Keratinocyte (primary cell): Measurements from ENCODE around the gene MOB4. TPM values are rescaled to one million over a fixed set of nuclear protein-coding genes. Genes with fewer than 3 reads are reported as not detected.

Experiments used
- DNase-seq: peaks from one replicate; pipeline ENCODE4 v3.0.0-alpha.2; 2011; ENCODE audit warnings: low read depth, missing footprints, low spot score
- FAIRE-seq: peaks from 2 replicates; lab custom pipeline; 2011; peaks lifted over from hg19 to GRCh38; lab: Jason Lieb, UNC
- H2AFZ ChIP-seq: 2 replicates; pipeline ENCODE4 v1.6.0; 2012; ENCODE audit warnings: low read length, control low read depth, inconsistent platforms; ENCODE audit not compliant: control insufficient read depth
- H3K27ac ChIP-seq: 2 replicates; pipeline ENCODE4 v1.5.1; 2011; ENCODE audit warnings: low read length; ENCODE audit not compliant: control insufficient read depth, insufficient read depth
- H3K27me3 ChIP-seq: 3 replicates; pipeline ENCODE4 v1.6.0; 2011; ENCODE audit warnings: low read length; ENCODE audit not compliant: control insufficient read depth, insufficient read depth; ENCODE audit errors: extremely low read depth
- H3K36me3 ChIP-seq, 2 experiments: 2 replicates in 1 of 2; 3 replicates in 1 of 2; pipeline ENCODE4 v1.5.1; 2011; ENCODE audit warnings: low read length in 2 of 2, mild to moderate bottlenecking in 1 of 2; ENCODE audit not compliant: control insufficient read depth in 2 of 2, insufficient read depth in 2 of 2; ENCODE audit errors: extremely low read depth in 1 of 2
- H3K4me1 ChIP-seq: 3 replicates; pipeline ENCODE4 v1.5.1; 2011; ENCODE audit warnings: low read length; ENCODE audit not compliant: control insufficient read depth, insufficient read depth; ENCODE audit errors: extremely low read depth
- H3K4me2 ChIP-seq: 3 replicates; pipeline ENCODE4 v1.6.0; 2011; ENCODE audit warnings: low read depth, low read length; ENCODE audit not compliant: control insufficient read depth, insufficient read depth; ENCODE audit errors: extremely low read depth
- H3K4me3 ChIP-seq, 3 experiments: fragments of 200-600 bp in 1 of 3; sonication (generic) in 1 of 3; 2 replicates in 2 of 3; 3 replicates in 1 of 3; pipeline ENCODE4 v1.5.1; 2011 to 2016; ENCODE audit warnings: low read length in 3 of 3, mild to moderate bottlenecking in 3 of 3, control low read depth in 2 of 3, inconsistent platforms in 1 of 3, low read depth in 1 of 3, mixed read lengths in 1 of 3, mixed run types in 1 of 3, moderate library complexity in 1 of 3; ENCODE audit not compliant: control insufficient read depth in 2 of 3, insufficient read depth in 2 of 3; ENCODE audit errors: extremely low read depth in 1 of 3
- H3K79me2 ChIP-seq: 2 replicates; pipeline ENCODE4 v1.6.0; 2012; ENCODE audit warnings: low read length; ENCODE audit not compliant: control insufficient read depth, insufficient read depth
- H3K9ac ChIP-seq: 3 replicates; pipeline ENCODE4 v1.6.0; 2011; ENCODE audit warnings: low read length; ENCODE audit not compliant: control insufficient read depth, insufficient read depth; ENCODE audit errors: extremely low read depth
- H3K9me1 ChIP-seq: 3 replicates; pipeline ENCODE4 v1.6.0; 2011; ENCODE audit warnings: low read length; ENCODE audit not compliant: control insufficient read depth, insufficient read depth; ENCODE audit errors: extremely low read depth
- H3K9me3 ChIP-seq: 2 replicates; pipeline ENCODE4 v1.5.1; 2012; ENCODE audit warnings: low read depth, low read length; ENCODE audit not compliant: control insufficient read depth
- H4K20me1 ChIP-seq: 3 replicates; pipeline ENCODE4 v1.6.0; 2011; ENCODE audit warnings: low read length; ENCODE audit not compliant: control insufficient read depth, insufficient read depth; ENCODE audit errors: extremely low read depth
- EZH2 ChIP-seq: IDR thresholded peaks from one replicate; pipeline ENCODE4 v1.6.1; 2012; ENCODE audit warnings: inconsistent platforms, mild to moderate bottlenecking, low read length, moderate library complexity
- dilution Hi-C: fragments of 300-500 bp; cut with MboI; formaldehyde crosslinking; loops from one replicate; pipeline ENCODE4 v1.7.0; 2020; ENCODE audit warnings: low sequenced_read_pairs; ENCODE audit not compliant: extremely low pct_ligation_motif_present
- polyA plus RNA-seq, 5 experiments: library from polyadenylated mRNA; depleted of rRNA in 3 of 5; stranded (reverse) in 3 of 5; stranded (forward) in 1 of 5; unstranded in 1 of 5; fragments of >200 nt; gene quantifications; 1 replicate in 1 of 5; 2 replicates in 3 of 5; 3 replicates in 1 of 5; pipeline versions ENCODE4 v1.2.1 to v1.2.3, GENCODE V29; 2011 to 2012; ENCODE audit warnings: missing spikeins in 2 of 5, low read depth in 1 of 5, low replicate concordance in 1 of 5
- TF ChIP-seq, protein P1 (sequence below), 3 experiments: IDR thresholded peaks in 1 of 3; conservative IDR thresholded peaks in 1 of 3; optimal IDR thresholded peaks in 1 of 3; 2 replicates in 2 of 3; 3 replicates in 1 of 3; pipeline versions ENCODE3 to v1.5.1; 2011; ENCODE audit warnings: low read length in 3 of 3, mild to moderate bottlenecking in 3 of 3, moderate library complexity in 2 of 3, control low read depth in 1 of 3, inconsistent platforms in 1 of 3; ENCODE audit not compliant: insufficient read depth in 2 of 3; ENCODE audit errors: extremely low read depth in 1 of 3

MOB4 gene
- polyA plus RNA-seq, 1 donor (not counting 4 experiments of a cell fraction or from before 2014, with no cell fraction given) = 53.6 TPM

GRCh38 chr2:197558393-197558792 lies 42.5 kb downstream of the MOB4 start:
- dilution Hi-C loops = no loop called here
- Histone ChIP-seq H3K36me3 (peaks cover 0 to 1% of the 10 kb centered on the region in 2 experiments), H4K20me1 (no peaks in the 10 kb centered on the region), H3K4me1 (no peaks in the 10 kb centered on the region), H3K79me2 (no peaks in the 10 kb centered on the region), H3K9me3 (no peaks in the 10 kb centered on the region), H2AFZ (no peak overlapping the region), H3K4me3 (no peak overlapping the region), H3K9ac (no peak overlapping the region), H3K27ac (no peak overlapping the region), H3K4me2 (no peak overlapping the region), H3K9me1 (no peaks in the 10 kb centered on the region), H3K27me3 (no peaks in the 10 kb centered on the region)
- FAIRE-seq (no peak), DNase-seq (no peak)
- TF ChIP-seq, protein P1, sequence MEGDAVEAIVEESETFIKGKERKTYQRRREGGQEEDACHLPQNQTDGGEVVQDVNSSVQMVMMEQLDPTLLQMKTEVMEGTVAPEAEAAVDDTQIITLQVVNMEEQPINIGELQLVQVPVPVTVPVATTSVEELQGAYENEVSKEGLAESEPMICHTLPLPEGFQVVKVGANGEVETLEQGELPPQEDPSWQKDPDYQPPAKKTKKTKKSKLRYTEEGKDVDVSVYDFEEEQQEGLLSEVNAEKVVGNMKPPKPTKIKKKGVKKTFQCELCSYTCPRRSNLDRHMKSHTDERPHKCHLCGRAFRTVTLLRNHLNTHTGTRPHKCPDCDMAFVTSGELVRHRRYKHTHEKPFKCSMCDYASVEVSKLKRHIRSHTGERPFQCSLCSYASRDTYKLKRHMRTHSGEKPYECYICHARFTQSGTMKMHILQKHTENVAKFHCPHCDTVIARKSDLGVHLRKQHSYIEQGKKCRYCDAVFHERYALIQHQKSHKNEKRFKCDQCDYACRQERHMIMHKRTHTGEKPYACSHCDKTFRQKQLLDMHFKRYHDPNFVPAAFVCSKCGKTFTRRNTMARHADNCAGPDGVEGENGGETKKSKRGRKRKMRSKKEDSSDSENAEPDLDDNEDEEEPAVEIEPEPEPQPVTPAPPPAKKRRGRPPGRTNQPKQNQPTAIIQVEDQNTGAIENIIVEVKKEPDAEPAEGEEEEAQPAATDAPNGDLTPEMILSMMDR (optimal IDR thresholded peaks at IDR 0.05 in 1 of 3, IDR thresholded peaks at IDR 0.05 in 1 of 3, conservative IDR thresholded peaks at IDR 0.05 in 1 of 3; ENCODE audit: extremely low read depth in 1 of 3, insufficient read depth in 2 of 3, low read length in 3 of 3) = peak in 2 of 3 experiments; percentile 10 to 16
- TF ChIP-seq EZH2 = no peak

DNA sequence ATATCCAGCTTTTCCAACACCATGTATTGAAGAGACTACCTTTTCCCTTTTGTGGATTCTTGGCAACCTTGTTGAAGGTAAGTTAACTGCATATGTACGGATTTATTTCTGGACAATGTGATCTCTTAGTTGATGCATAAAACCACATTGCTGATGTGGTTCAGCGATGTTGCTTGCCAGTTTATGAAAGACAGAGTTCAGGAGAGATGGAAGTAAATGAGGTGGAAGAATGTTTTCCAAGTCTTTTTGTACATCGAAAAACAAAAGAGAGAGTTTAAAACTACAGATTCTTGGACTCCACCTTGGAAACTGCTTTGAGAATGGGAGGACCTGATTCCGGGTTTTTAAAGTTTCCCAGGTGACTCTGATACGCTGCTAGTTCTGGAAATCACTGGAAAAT lies 43.8 kb downstream of the MOB4 start:
- H2AFZ ChIP-seq = no peak overlapping the region
- no peak overlapping the region for H3K4me2 ChIP-seq
- FAIRE-seq = no peak
- TF ChIP-seq EZH2 = no peak
- TF ChIP-seq, protein P1 (optimal IDR thresholded peaks at IDR 0.05 in 1 of 3, IDR thresholded peaks at IDR 0.05 in 1 of 3, conservative IDR thresholded peaks at IDR 0.05 in 1 of 3; ENCODE audit: extremely low read depth in 1 of 3, insufficient read depth in 2 of 3, low read length in 3 of 3) = no peak
- no peaks in the 10 kb centered on the region for H3K4me1 ChIP-seq
- no peak overlapping the region for H3K9ac ChIP-seq
- H3K27me3 ChIP-seq = no peaks in the 10 kb centered on the region
- dilution Hi-C loops = no loop called here
- H3K27ac ChIP-seq = no peak overlapping the region
- no peak overlapping the region for H3K4me3 ChIP-seq
- H3K36me3 ChIP-seq = no peaks in the 10 kb centered on the region
- DNase-seq = no peak
- H3K9me3 ChIP-seq = no peaks in the 10 kb centered on the region
- no peaks in the 10 kb centered on the region for H4K20me1 ChIP-seq
- H3K9me1 ChIP-seq = no peaks in the 10 kb centered on the region
- H3K79me2 ChIP-seq = no peaks in the 10 kb centered on the region
